Stimulated activated CD4-positive, alpha-beta T cell treated with anti-CD3 and anti-CD28 coated beads, TNF-alpha, amount 100 ng/mL, for 1 hour (primary cell): ENCODE measurements around the gene PBX3.
"Not testable (repeated sequence)": the region's sequence is repeated elsewhere in the genome, so short reads cannot be mapped to it uniquely, and the experiment has no call there.

Experiments
- DNase-seq, 3 donors: peaks; one replicate each; pipeline ENCODE4 v3.0.0-alpha.2; 2020; ENCODE audit warnings: low read depth in 3 of 3, low spot score in 1 of 3

The PBX3 gene

DNA sequence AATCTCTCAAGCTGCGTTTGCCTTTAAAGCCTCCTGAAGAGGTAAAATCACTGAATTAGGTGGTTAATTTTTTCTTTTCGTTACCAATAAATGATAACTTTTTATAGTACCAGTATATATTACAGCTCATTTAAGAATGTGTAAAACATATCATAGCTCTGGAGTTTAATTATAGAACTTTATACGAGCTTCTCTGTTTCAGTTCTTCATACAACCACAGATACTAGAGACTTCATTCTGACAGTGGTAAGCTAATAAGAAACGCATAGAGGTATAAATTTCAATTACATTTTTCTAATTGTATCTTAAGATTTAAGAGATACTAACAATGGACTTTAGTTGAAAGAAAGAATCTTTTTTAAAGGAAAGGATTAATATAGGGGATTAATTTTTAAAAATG lies 73.9 kb downstream of the PBX3 start:
- DNase-seq: no peak

- DNase-seq: no peak
These were observed 75.0 kb downstream of the PBX3 start for GRCh38 chr9:125822160-125822559.

GRCh38 chr9:125822902-125823301 lies 75.7 kb downstream of the PBX3 start:
- no peak for DNase-seq

DNA sequence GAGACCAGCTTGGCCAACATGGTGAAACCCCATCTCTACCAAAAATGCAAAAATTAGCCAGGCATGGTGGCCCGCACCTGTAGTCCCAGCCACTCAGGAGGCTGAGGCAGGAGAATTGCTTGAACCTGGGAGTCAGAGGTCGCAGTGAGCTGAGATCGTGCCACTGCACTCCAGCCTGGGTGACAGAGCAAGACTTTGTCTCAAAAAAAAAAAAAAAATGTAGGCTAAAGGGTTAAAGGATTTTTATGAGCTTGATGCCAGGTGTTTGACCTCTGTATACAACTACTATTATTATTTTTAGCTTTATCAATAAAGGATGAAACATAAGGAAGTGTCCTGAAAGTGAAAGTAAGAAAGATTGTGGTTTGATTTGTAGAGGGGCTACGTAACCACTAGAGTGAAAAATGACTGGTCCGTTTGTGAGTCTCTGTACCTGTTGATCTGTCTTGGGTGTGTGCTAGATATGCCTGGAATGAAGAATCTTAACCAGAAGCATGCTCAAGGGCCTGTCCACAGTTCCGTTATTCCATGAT lies 76.8 kb downstream of the PBX3 start:
- not testable (repeated sequence) for DNase-seq

DNA sequence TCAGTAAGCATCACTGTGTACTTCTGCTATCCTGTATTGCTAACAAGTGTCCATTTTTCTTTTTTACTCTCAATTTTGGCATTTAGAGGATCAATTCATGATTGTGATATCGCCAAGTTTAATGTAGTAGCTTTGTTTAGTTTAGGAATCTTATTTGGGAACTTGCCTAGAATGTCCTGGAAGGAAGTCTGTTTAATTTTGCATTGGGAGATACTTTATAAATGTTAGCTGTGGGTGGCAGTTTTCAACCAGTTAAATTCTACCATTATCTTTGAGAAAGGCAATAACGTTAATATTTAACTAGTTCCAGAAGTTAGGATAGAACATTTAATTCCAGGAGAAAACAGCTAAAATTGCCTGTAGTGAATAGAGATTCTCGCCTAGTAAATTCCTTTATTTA lies 78.6 kb downstream of the PBX3 start:
- DNase-seq: no peak

- DNase-seq: no peak
These were observed 79.7 kb downstream of the PBX3 start for GRCh38 chr9:125826850-125827249.

DNA sequence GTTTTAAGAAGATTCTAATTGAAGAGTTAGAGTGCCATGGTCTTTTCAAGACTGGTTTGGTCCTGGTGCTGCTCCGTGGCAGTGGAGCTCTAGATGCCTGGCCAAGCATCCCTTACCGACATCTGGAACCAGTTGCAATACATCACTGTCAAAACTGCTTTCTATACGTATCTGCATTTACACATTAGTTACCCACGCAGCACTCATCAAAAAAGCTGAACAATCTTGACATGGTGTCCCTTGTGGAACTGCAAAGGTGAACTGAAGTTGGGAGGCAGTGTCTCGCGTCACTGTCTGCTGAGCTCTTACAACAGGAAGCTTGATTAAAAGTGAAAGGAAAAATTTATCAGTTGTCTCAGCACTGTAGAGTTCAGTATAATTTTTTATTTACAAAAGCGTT lies 82.6 kb downstream of the PBX3 start:
- peak; percentile 8 to 24 (median 15) for DNase-seq

DNA sequence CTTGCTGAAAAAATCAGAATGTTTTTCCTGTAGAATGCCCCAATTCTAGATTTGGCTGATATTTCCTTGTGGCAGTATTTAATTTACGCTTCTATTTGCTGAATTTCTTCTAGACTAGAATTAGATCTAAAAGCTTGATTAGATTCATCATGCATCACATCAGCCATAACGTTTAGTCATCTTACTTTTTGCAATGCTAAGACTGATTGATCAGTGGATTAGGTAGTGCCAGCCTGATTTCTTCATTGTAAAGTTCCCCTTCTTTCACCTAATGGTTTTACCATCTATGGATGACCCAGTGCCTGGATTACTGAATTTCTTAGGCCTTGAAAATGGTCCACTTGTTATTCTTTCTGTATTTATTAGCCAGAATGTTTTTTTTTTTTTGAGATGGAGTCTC lies 83.9 kb downstream of the PBX3 start:
- no peak for DNase-seq

GRCh38 chr9:125831616-125832015 lies 84.4 kb downstream of the PBX3 start:
- no peak for DNase-seq

DNA sequence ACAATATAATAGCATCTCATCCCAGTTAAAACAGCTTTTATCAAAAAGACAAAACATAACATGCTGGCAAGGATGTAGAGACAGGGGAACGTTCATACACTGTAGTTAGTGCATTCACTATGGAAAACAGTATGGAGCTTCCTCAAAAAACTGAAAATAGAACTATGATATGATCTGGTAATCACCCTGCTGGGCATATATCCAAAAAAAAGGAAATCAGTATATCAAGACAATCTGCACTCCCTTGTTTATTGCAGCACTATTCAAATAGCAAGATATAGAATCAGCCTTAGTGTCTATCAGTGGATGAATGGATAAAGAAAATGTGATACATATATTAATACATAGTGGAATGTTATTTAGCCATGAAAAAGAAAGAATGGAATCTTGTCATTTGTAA lies 88.5 kb downstream of the PBX3 start:
- DNase-seq: no peak

GRCh38 chr9:125839317-125839716 lies 92.1 kb downstream of the PBX3 start:
- DNase-seq: no peak

GRCh38 chr9:125841444-125841843 lies 94.3 kb downstream of the PBX3 start:
- no peak for DNase-seq

GRCh38 chr9:125842242-125842641 lies 95.1 kb downstream of the PBX3 start:
- DNase-seq: no peak

DNA sequence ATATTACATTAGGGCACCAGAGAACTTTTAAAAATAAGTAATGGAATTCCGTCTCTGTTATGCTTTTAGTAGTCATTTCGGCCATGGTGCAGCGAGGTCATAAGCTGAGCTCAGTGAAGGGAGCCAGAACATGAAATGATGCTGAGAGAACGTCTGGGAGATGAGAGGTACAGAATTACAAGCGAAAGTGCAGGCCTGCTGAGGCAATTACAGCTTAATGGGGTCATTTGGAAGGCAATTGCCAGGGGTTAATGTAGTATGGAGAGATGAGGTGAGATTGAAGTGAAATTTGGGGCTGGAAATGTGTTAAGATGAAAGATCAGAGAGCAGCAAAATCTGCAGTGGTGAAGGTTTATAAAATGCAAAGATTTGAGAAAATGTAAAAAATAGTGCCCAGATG lies 96.5 kb downstream of the PBX3 start:
- no peak for DNase-seq

- DNase-seq: no peak
These were observed 97.4 kb downstream of the PBX3 start for GRCh38 chr9:125844611-125845010.

DNA sequence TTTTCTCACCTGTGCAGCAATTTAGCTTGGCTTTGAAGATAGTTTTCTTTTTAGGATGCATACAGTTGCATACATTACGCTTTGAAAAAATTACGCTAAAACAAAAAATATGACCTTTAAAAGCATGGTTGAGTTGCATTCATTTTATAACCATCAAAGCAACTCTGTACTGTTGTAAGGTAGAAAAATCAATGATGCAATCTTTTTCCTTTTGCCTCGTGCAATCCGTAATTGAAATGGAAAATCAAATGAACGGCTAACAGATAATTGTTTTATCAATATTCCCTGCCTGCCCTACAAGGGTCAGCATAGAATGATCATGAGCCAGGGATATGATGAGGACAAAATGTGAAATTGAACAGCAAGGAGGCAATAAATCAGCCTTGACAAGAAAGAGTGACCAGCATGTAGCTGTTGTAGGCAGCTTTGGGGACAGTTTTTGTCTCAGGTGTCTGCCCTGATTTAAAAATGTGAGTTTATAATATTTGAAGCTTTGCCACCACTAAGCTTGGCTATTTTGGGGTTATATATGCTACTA lies 98.2 kb downstream of the PBX3 start:
- no peak for DNase-seq

- no peak for DNase-seq
These were observed 100.6 kb downstream of the PBX3 start for GRCh38 chr9:125847735-125848134.

- no peak for DNase-seq
These were observed 103.0 kb downstream of the PBX3 start for GRCh38 chr9:125850106-125850632.

GRCh38 chr9:125850763-125851162 lies 103.6 kb downstream of the PBX3 start:
- DNase-seq: no peak

DNA sequence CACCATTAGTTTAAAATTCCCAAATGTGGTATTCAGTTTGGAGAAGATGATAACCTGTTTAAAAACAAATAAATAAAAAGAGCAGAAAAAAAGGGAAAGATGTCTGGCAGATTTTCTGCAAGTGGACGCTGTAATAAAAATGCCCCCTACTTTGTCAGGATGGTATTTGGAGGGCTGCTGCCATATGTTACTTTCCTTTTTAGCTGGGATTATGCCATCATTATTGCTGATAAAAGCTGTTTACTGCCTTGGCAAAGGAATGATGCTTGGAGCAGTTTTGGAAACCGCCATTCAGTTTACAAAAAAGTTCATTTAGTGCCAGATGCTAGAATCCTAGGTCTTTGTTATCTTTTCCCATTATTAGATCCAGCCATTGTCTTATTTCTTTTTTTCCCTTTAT lies 104.8 kb downstream of the PBX3 start:
- DNase-seq: no peak

GRCh38 chr9:125852386-125852785 lies 105.2 kb downstream of the PBX3 start:
- DNase-seq: no peak

- DNase-seq: no peak
These were observed 107.5 kb downstream of the PBX3 start for GRCh38 chr9:125854553-125855275.

DNA sequence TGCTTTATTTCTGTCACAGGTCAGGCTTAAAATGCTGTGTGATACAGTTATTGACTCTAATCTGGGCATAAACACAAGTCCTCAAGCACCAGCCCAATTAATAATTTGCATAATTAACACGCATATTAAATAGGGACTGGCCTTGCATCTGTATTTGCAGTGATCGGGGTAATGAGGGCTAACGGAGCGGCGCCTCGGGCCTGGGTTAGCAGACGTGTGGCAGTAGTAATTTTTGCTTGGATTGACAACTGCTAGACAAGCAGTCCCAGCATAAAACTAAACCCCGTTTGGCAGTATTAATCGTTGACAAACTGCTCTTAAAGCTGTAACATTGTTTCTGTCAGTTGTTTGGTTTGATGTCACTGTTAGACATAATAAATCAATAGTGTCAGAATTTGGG lies 109.2 kb downstream of the PBX3 start:
- DNase-seq: no peak
